Panc1 (cell line): ENCODE results near the gene CASP5. TPM values are rescaled to one million over a fixed set of nuclear protein-coding genes. Genes with fewer than 3 reads are reported as not detected.

ENCODE experiments used
- ATAC-seq: fragments of 200-7000 bp; cut with Tn5 transposase; 2 replicates; pipeline ENCODE4 v1.9.1; 2020; ENCODE audit warnings: mild to moderate bottlenecking, moderate library complexity
- BruUV-seq: library from RNA; stranded (reverse); fragments of 400-500 nt; replicated peaks from 2 replicates; lab custom pipeline; 2021; lab: Mats Ljungman, UMichigan
- CTCF ChIA-PET: fragments of 300-600 bp; sonication (Branson Sonifier 250); formaldehyde crosslinking; loops from one replicate; lab custom pipeline; 2022; ENCODE audit warnings: antibody characterized with exemption; lab: Charles Lee
- POLR2A ChIA-PET: fragments of 300-600 bp; sonication (Branson Sonifier 250); formaldehyde crosslinking; loops from one replicate; lab custom pipeline; 2022; ENCODE audit warnings: antibody characterized with exemption; lab: Charles Lee
- DNase-seq: peaks from one replicate; pipeline ENCODE4 v3.0.0-alpha.2; 2010; ENCODE audit warnings: low read depth, low spot score
- H3K27ac ChIP-seq: 2 replicates; pipeline ENCODE4 v1.5.1; 2011; ENCODE audit warnings: mild to moderate bottlenecking, low read length, inconsistent platforms
- H3K27me3 ChIP-seq: fragments of 200-500 bp; sonication (Bioruptor generic); 2 replicates; pipeline ENCODE4 v1.6.0; 2014; ENCODE audit warnings: low read length, inconsistent platforms; ENCODE audit not compliant: control insufficient read depth, insufficient read depth
- H3K36me3 ChIP-seq: fragments of 200-500 bp; sonication (Bioruptor generic); 2 replicates; pipeline ENCODE4 v1.5.1; 2014; ENCODE audit warnings: inconsistent platforms, mild to moderate bottlenecking, low read length, moderate library complexity; ENCODE audit not compliant: control insufficient read depth, insufficient read depth
- H3K4me1 ChIP-seq: 2 replicates; pipeline ENCODE4 v1.5.1; 2011; ENCODE audit warnings: inconsistent platforms, mild to moderate bottlenecking, low read length, moderate library complexity; ENCODE audit not compliant: control insufficient read depth, insufficient read depth
- H3K4me3 ChIP-seq, 2 experiments: 2 replicates each; pipeline ENCODE4 v1.5.1; 2011 to 2012; ENCODE audit warnings: low read depth in 2 of 2, low read length in 2 of 2, mild to moderate bottlenecking in 2 of 2, inconsistent platforms in 1 of 2, moderate library complexity in 1 of 2
- H3K9me3 ChIP-seq: fragments of 200-500 bp; sonication (Bioruptor generic); 2 replicates; pipeline ENCODE4 v1.5.1; 2014; ENCODE audit warnings: low read depth, mild to moderate bottlenecking, inconsistent platforms, low read length, moderate library complexity; ENCODE audit not compliant: control insufficient read depth, insufficient read depth
- POLR2AphosphoS5 ChIP-seq: IDR thresholded peaks from 2 replicates; pipeline ENCODE4 v1.6.1; 2012; ENCODE audit warnings: mild to moderate bottlenecking, low read depth, low read length, moderate library complexity
- SIN3A ChIP-seq: IDR thresholded peaks from 2 replicates; pipeline ENCODE4 v1.6.1; 2012; ENCODE audit warnings: low read depth, mild to moderate bottlenecking, low read length, moderate library complexity, borderline replicate concordance; ENCODE audit not compliant: insufficient read depth
- TCF7L2 ChIP-seq: IDR thresholded peaks from 2 replicates; pipeline ENCODE4 v1.6.1; 2011; ENCODE audit warnings: mild to moderate bottlenecking, low read depth, low read length, inconsistent platforms
- in situ Hi-C: cut with HindIII; loops from 2 replicates; pipeline ENCODE4 v1.10.0; 2016; ENCODE audit warnings: low sequenced_read_pairs, low pct_unique_long_range_greater_than_20kb
- intact Hi-C: fragments of 100-400 bp; cut with micrococcal nuclease; formaldehyde crosslinking; loops from one replicate; pipeline ENCODE4 v1.10.0; 2022; ENCODE audit not compliant: unreplicated experiment
- total RNA-seq: library from RNA; stranded (reverse); gene quantifications from one replicate; pipeline ENCODE4 v1.2.1, GENCODE V29; 2021; ENCODE audit not compliant: unreplicated experiment
- TF ChIP-seq, protein P1 (sequence below), 2 experiments: IDR thresholded peaks; 2 replicates each; pipeline ENCODE4 v1.6.1; 2011 to 2012; ENCODE audit warnings: low read depth in 2 of 2, control low read depth in 1 of 2, low read length in 1 of 2, mild to moderate bottlenecking in 1 of 2, moderate library complexity in 1 of 2; ENCODE audit not compliant: insufficient read depth in 1 of 2
- TF ChIP-seq, protein P2 (sequence below): fragments of 450-650 bp; IDR thresholded peaks from 2 replicates; pipeline ENCODE4 v1.5.1; 2017; ENCODE audit warnings: mild to moderate bottlenecking

Gene CASP5
- total RNA-seq, 1 experiment from 2014 or later: not detected

- Histone ChIP-seq H3K36me3 (no peaks in the 10 kb centered on the region), H3K4me3 (no peak overlapping the region), H3K9me3 (no peaks in the 10 kb centered on the region), H3K27ac (no peak overlapping the region), H3K27me3 (no peaks in the 10 kb centered on the region), H3K4me1 (peaks cover 8% of the 10 kb centered on the region)
- in situ Hi-C loops (no loop called here), intact Hi-C loops (no loop called here)
- ChIA-PET POLR2A (no interaction called here), CTCF (interaction anchor here (0.6 kb wide), 1 partner anchor 116 kb away, joined by 3 read pairs; no protein-coding TSS in a partner anchor)
- TF ChIP-seq, protein P1, sequence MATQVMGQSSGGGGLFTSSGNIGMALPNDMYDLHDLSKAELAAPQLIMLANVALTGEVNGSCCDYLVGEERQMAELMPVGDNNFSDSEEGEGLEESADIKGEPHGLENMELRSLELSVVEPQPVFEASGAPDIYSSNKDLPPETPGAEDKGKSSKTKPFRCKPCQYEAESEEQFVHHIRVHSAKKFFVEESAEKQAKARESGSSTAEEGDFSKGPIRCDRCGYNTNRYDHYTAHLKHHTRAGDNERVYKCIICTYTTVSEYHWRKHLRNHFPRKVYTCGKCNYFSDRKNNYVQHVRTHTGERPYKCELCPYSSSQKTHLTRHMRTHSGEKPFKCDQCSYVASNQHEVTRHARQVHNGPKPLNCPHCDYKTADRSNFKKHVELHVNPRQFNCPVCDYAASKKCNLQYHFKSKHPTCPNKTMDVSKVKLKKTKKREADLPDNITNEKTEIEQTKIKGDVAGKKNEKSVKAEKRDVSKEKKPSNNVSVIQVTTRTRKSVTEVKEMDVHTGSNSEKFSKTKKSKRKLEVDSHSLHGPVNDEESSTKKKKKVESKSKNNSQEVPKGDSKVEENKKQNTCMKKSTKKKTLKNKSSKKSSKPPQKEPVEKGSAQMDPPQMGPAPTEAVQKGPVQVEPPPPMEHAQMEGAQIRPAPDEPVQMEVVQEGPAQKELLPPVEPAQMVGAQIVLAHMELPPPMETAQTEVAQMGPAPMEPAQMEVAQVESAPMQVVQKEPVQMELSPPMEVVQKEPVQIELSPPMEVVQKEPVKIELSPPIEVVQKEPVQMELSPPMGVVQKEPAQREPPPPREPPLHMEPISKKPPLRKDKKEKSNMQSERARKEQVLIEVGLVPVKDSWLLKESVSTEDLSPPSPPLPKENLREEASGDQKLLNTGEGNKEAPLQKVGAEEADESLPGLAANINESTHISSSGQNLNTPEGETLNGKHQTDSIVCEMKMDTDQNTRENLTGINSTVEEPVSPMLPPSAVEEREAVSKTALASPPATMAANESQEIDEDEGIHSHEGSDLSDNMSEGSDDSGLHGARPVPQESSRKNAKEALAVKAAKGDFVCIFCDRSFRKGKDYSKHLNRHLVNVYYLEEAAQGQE (IDR thresholded peaks at IDR 0.05; ENCODE audit: insufficient read depth in 1 of 2, low read depth in 2 of 2, low read length in 1 of 2): no peak
- TF ChIP-seq, protein P2, sequence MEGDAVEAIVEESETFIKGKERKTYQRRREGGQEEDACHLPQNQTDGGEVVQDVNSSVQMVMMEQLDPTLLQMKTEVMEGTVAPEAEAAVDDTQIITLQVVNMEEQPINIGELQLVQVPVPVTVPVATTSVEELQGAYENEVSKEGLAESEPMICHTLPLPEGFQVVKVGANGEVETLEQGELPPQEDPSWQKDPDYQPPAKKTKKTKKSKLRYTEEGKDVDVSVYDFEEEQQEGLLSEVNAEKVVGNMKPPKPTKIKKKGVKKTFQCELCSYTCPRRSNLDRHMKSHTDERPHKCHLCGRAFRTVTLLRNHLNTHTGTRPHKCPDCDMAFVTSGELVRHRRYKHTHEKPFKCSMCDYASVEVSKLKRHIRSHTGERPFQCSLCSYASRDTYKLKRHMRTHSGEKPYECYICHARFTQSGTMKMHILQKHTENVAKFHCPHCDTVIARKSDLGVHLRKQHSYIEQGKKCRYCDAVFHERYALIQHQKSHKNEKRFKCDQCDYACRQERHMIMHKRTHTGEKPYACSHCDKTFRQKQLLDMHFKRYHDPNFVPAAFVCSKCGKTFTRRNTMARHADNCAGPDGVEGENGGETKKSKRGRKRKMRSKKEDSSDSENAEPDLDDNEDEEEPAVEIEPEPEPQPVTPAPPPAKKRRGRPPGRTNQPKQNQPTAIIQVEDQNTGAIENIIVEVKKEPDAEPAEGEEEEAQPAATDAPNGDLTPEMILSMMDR: no peak
- TF ChIP-seq POLR2AphosphoS5: no peak
- no peak for TF ChIP-seq TCF7L2
- no peak for TF ChIP-seq SIN3A
- DNase-seq (no peak), ATAC-seq (no peak)
- no TSS peak for BruUV-seq
These were observed 28.6 kb upstream of the CASP5 start for GRCh38 chr11:105051559-105051958.

DNA sequence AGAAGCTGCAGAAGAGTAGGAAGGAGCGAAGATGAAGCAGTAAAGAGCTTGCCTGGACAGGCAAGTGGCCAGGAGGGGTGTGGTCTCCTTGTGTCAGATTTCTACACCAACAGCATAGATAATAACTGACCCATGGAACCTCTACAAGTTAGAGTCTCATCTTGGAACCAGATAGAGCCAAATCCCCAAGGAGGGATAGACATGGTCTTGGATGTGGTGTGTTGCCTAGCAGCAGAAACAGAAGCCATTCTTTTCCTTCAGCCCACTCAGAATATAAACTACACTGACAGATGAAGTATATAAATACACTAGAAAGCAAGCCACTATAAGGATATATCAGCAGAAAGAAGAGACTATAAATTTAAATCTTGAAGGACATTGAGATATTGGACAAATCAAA, 26.5 kb upstream of the CASP5 start:
- BruUV-seq: no TSS peak
- TF ChIP-seq SIN3A (no peak), TCF7L2 (no peak), POLR2AphosphoS5 (no peak)
- TF ChIP-seq, protein P1 (IDR thresholded peaks at IDR 0.05; ENCODE audit: insufficient read depth in 1 of 2, low read depth in 2 of 2, low read length in 1 of 2): no peak
- TF ChIP-seq, protein P2: no peak
- Histone ChIP-seq H3K27me3 (no peaks in the 10 kb centered on the region), H3K27ac (no peak overlapping the region), H3K4me3 (no peak overlapping the region), H3K4me1 (peaks cover 10% of the 10 kb centered on the region), H3K36me3 (no peaks in the 10 kb centered on the region), H3K9me3 (no peaks in the 10 kb centered on the region; the same call in 1 of the 2 replicates)
- in situ Hi-C loops: no loop called here
- DNase-seq (no peak), ATAC-seq (no peak)
- POLR2A ChIA-PET: no interaction called here
- CTCF ChIA-PET: no interaction called here
- intact Hi-C loops: no loop called here
